CD14-positive monocyte (primary cell): ENCODE measurements around the gene AGAP1. TPM values are rescaled to one million over a fixed set of nuclear protein-coding genes. Genes with fewer than 3 reads are reported as not detected.

Experiments used
- DNase-seq, 3 donors: peaks; one replicate each; pipeline ENCODE4 v3.0.0-alpha.2; 2011 to 2022
- H2AFZ ChIP-seq: 2 replicates; pipeline ENCODE4 v1.6.0; 2012; ENCODE audit warnings: mild to moderate bottlenecking, low read depth, low read length, inconsistent platforms; ENCODE audit not compliant: insufficient read depth, poor library complexity, severe bottlenecking
- H3K27ac ChIP-seq, 2 donors: 1 replicate in 1 of 2; 2 replicates in 1 of 2; pipeline ENCODE4 v1.5.1; 2012 to 2013; ENCODE audit warnings: low read length in 2 of 2, control low read depth in 1 of 2, inconsistent platforms in 1 of 2, low read depth in 1 of 2, mild to moderate bottlenecking in 1 of 2
- H3K27me3 ChIP-seq, 2 donors: one replicate each; pipeline versions ENCODE4 v1.6.0 to v1.6.1; 2011 to 2013; ENCODE audit warnings: low read length in 2 of 2; ENCODE audit not compliant: control insufficient read depth in 2 of 2, insufficient read depth in 2 of 2
- H3K36me3 ChIP-seq, 2 donors: replicated peaks in 1 of 2; 1 replicate in 1 of 2; 2 replicates in 1 of 2; pipeline versions ENCODE4 v1.5.1 to v1.6.1; 2012 to 2013; ENCODE audit warnings: low read length in 2 of 2, control low read depth in 1 of 2, inconsistent platforms in 1 of 2, mild to moderate bottlenecking in 1 of 2; ENCODE audit not compliant: insufficient read depth in 2 of 2, control insufficient read depth in 1 of 2
- H3K4me1 ChIP-seq, 2 donors: 1 replicate in 1 of 2; 2 replicates in 1 of 2; pipeline versions ENCODE4 v1.5.1 to v1.6.1; 2012 to 2013; ENCODE audit warnings: low read length in 2 of 2, control low read depth in 1 of 2, inconsistent platforms in 1 of 2, mild to moderate bottlenecking in 1 of 2, moderate library complexity in 1 of 2; ENCODE audit not compliant: insufficient read depth in 2 of 2, control insufficient read depth in 1 of 2
- H3K4me2 ChIP-seq: replicated peaks from 2 replicates; pipeline ENCODE3; 2012; ENCODE audit warnings: low read length, moderate library complexity, mild to moderate bottlenecking; ENCODE audit not compliant: poor library complexity, severe bottlenecking; ENCODE audit errors: extremely low read depth
- H3K4me3 ChIP-seq, 3 experiments: fragments of 200-600 bp in 1 of 3; sonication (generic) in 1 of 3; replicated peaks in 1 of 3; 1 replicate in 2 of 3; 2 replicates in 1 of 3; pipeline ENCODE4 v1.5.1; 2011 to 2013; ENCODE audit warnings: low read length in 3 of 3, mild to moderate bottlenecking in 3 of 3, control low read depth in 2 of 3, low read depth in 2 of 3, inconsistent platforms in 1 of 3, moderate library complexity in 1 of 3
- H3K79me2 ChIP-seq: 2 replicates; pipeline ENCODE4 v1.6.0; 2012; ENCODE audit warnings: mild to moderate bottlenecking, control low read depth, inconsistent platforms, low read length, moderate library complexity; ENCODE audit not compliant: insufficient read depth
- H3K9ac ChIP-seq: 2 replicates; pipeline ENCODE4 v1.6.0; 2017; ENCODE audit warnings: low read length, mild to moderate bottlenecking; ENCODE audit not compliant: insufficient read depth, poor library complexity, severe bottlenecking
- H3K9me3 ChIP-seq, 2 donors: replicated peaks in 1 of 2; 1 replicate in 1 of 2; 2 replicates in 1 of 2; pipeline versions ENCODE4 v1.5.1 to v1.6.1; 2012 to 2013; ENCODE audit warnings: low read length in 2 of 2, control low read depth in 1 of 2; ENCODE audit not compliant: control insufficient read depth in 1 of 2, insufficient read depth in 1 of 2
- H4K20me1 ChIP-seq: 2 replicates; pipeline ENCODE4 v1.6.0; 2012; ENCODE audit warnings: mild to moderate bottlenecking, low read length, control low read depth, moderate library complexity; ENCODE audit not compliant: insufficient read depth
- H3K27ac Mint-ChIP-seq, 7 donors: one replicate each; pipeline ENCODE4 v1.8.0; 2020; ENCODE audit warnings: mild to moderate bottlenecking in 7 of 7, mixed read lengths in 7 of 7, moderate library complexity in 6 of 7, inconsistent platforms in 2 of 7
- H3K27me3 Mint-ChIP-seq, 3 donors: one replicate each; pipeline ENCODE4 v1.8.0; 2021 to 2022; ENCODE audit warnings: low read depth in 3 of 3, mild to moderate bottlenecking in 3 of 3, mixed read lengths in 3 of 3, moderate library complexity in 3 of 3, inconsistent platforms in 1 of 3
- H3K36me3 Mint-ChIP-seq, 2 donors: one replicate each; pipeline ENCODE4 v1.8.0; 2020; ENCODE audit warnings: mixed read lengths in 2 of 2, inconsistent platforms in 1 of 2, mild to moderate bottlenecking in 1 of 2
- H3K4me1 Mint-ChIP-seq: one replicate; pipeline ENCODE4 v1.8.0; 2020; ENCODE audit warnings: mild to moderate bottlenecking, mixed read lengths
- H3K4me3 Mint-ChIP-seq, 2 donors: one replicate each; pipeline ENCODE4 v1.8.0; 2020; ENCODE audit warnings: mild to moderate bottlenecking in 2 of 2, mixed read lengths in 2 of 2, moderate library complexity in 1 of 2
- H3K9me3 Mint-ChIP-seq, 7 donors: one replicate each; pipeline ENCODE4 v1.8.0; 2020 to 2022; ENCODE audit warnings: mixed read lengths in 7 of 7, mild to moderate bottlenecking in 6 of 7, moderate library complexity in 6 of 7, inconsistent platforms in 2 of 7
- WGBS: methylation state at CpG from one replicate; pipeline ENCODE4 v1.1.5; 2013; ENCODE audit warnings: missing lambda C conversion rate; ENCODE audit not compliant: insufficient coverage; 5-methylcytosine and 5-hydroxymethylcytosine counted together
- intact Hi-C, 2 donors: fragments of 100-400 bp; cut with micrococcal nuclease; formaldehyde crosslinking; loops; one replicate each; pipeline versions ENCODE4 v1.15.0 to v1.15.1; 2023
- polyA plus RNA-seq, 3 donors: library from polyadenylated mRNA; depleted of rRNA in 1 of 3; unstranded in 2 of 3; stranded (reverse) in 1 of 3; fragments of 300-500 nt in 2 of 3; fragments of >200 nt in 1 of 3; fragmentation: Illumina TruSeq in 2 of 3; gene quantifications; 1 replicate in 2 of 3; 2 replicates in 1 of 3; pipeline ENCODE4 v1.2.3, GENCODE V29; 2012 to 2021
- TF ChIP-seq, protein P1 (sequence below): fragments of 200-600 bp; IDR thresholded peaks from one replicate; pipeline ENCODE4 v1.8.0; 2022; ENCODE audit warnings: antibody characterized with exemption, mild to moderate bottlenecking

The AGAP1 gene
- polyA plus RNA-seq, 3 donors: 0.12 TPM; not detected in 2

DNA sequence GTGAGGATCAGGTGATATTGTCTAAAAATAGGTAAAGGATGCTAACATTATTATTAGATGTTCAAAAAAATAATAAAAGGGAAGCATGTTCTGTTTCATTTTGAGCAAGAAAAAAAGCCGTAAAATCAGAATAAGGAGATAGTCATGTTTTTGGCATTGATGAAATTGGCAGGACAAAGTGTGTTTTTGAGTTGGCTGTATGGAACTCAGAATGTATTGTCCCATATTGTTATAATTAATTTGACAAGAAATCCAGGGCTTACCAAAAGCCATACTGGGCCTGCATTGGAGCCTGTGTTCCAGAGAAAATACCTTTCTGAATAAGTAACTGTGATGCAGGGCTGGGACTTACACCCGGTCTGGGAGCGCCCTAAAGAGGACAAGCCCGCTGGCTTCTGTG, 232.0 kb downstream of the AGAP1 start:
- no peaks in the 10 kb centered on the region for H3K4me1 ChIP-seq
- no peak overlapping the region for H3K27ac Mint-ChIP-seq
- TF ChIP-seq, protein P1, sequence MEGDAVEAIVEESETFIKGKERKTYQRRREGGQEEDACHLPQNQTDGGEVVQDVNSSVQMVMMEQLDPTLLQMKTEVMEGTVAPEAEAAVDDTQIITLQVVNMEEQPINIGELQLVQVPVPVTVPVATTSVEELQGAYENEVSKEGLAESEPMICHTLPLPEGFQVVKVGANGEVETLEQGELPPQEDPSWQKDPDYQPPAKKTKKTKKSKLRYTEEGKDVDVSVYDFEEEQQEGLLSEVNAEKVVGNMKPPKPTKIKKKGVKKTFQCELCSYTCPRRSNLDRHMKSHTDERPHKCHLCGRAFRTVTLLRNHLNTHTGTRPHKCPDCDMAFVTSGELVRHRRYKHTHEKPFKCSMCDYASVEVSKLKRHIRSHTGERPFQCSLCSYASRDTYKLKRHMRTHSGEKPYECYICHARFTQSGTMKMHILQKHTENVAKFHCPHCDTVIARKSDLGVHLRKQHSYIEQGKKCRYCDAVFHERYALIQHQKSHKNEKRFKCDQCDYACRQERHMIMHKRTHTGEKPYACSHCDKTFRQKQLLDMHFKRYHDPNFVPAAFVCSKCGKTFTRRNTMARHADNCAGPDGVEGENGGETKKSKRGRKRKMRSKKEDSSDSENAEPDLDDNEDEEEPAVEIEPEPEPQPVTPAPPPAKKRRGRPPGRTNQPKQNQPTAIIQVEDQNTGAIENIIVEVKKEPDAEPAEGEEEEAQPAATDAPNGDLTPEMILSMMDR: no peak
- WGBS: 100% methylated on average over 3 of the region's 4 CpGs
- H3K27me3 Mint-ChIP-seq: peaks cover 2 to 4% (median 2%) of the 10 kb centered on the region in 3 donors
- intact Hi-C loops: no loop called here
- H3K79me2 ChIP-seq: no peaks in the 10 kb centered on the region
- no peak overlapping the region for H3K4me3 Mint-ChIP-seq
- no peak overlapping the region for H3K4me3 ChIP-seq
- H4K20me1 ChIP-seq: no peaks in the 10 kb centered on the region
- no peaks in the 10 kb centered on the region for H3K36me3 ChIP-seq
- H3K27me3 ChIP-seq: no peaks in the 10 kb centered on the region
- H3K4me2 ChIP-seq: no peak overlapping the region
- H3K27ac ChIP-seq: no peak overlapping the region
- DNase-seq: no peak
- peaks cover 9% of the 10 kb centered on the region for H3K4me1 Mint-ChIP-seq
- H3K9me3 Mint-ChIP-seq: peaks cover 0 to 3% (median 0%) of the 10 kb centered on the region in 7 donors
- no peak overlapping the region for H2AFZ ChIP-seq
- H3K9ac ChIP-seq: no peak overlapping the region
- H3K9me3 ChIP-seq: no peaks in the 10 kb centered on the region
- H3K36me3 Mint-ChIP-seq: no peaks in the 10 kb centered on the region

DNA sequence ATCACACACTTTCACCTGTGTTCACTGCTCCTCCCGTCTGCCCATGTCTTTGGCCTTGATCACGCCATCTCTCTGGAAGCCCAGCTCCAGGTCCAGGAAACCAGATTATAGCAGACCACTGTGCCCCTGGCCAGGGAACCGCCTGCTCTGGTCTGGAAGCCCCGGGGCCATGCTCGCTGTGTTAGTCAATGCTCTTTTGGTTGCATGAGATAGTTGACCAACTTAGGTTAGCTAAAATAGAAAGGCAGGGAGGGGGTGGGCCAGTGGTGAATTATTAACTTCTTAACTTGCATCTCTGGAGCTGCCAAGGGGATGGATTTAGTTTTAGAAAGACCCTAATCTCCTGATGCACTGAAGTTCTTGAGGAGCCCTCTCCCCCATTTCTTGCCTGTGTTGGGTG, 232.7 kb downstream of the AGAP1 start:
- no peaks in the 10 kb centered on the region for H3K36me3 ChIP-seq
- H4K20me1 ChIP-seq: no peaks in the 10 kb centered on the region
- intact Hi-C loops: no loop called here
- H3K36me3 Mint-ChIP-seq: no peaks in the 10 kb centered on the region
- H2AFZ ChIP-seq: no peak overlapping the region
- no peak for DNase-seq
- no peak overlapping the region for H3K4me2 ChIP-seq
- no peaks in the 10 kb centered on the region for H3K9me3 ChIP-seq
- no peak overlapping the region for H3K27ac ChIP-seq
- H3K27me3 ChIP-seq: no peaks in the 10 kb centered on the region
- no peak overlapping the region for H3K27ac Mint-ChIP-seq
- H3K4me1 ChIP-seq: no peaks in the 10 kb centered on the region
- WGBS: 87% methylated on average over 5 of the region's 5 CpGs
- H3K9ac ChIP-seq: no peak overlapping the region
- H3K4me1 Mint-ChIP-seq: peaks cover 9% of the 10 kb centered on the region
- no peak overlapping the region for H3K4me3 Mint-ChIP-seq
- no peak overlapping the region for H3K4me3 ChIP-seq
- H3K9me3 Mint-ChIP-seq: peaks cover 0 to 3% (median 0%) of the 10 kb centered on the region in 7 donors
- TF ChIP-seq, protein P1: no peak
- no peaks in the 10 kb centered on the region for H3K79me2 ChIP-seq
- H3K27me3 Mint-ChIP-seq: peaks cover 2 to 4% (median 2%) of the 10 kb centered on the region in 3 donors
